HG02870 (cell line): ENCODE measurements around the gene GCNT2.
"Not testable (repeated sequence)": the region's sequence is repeated elsewhere in the genome, so short reads cannot be mapped to it uniquely, and the experiment has no call there.

Experiments used
- ATAC-seq: cut with Tn5 transposase; IDR thresholded peaks from one replicate; pipeline ENCODE4 v1.9.1; 2021; ENCODE audit warnings: mild to moderate bottlenecking, moderate library complexity; ENCODE audit not compliant: unreplicated experiment

GCNT2 gene

DNA sequence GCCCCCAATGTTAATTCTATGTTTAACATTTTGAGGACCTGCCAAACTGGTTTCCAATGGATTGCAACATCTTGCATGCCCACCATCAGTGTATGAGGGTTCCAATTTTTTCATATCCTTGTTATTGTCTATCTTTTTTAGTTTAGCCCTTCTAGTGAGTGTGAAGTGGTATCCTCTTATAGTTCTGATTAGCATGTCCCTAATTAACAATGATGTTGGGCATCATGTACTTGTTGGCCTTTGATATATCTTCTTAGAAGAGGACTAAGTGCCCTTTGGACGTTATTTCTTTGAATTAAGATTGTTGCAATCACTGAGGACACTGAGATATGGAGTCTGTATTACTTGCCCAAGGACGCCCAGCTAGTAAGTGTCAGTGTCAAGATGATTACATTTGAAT lies 22.3 kb downstream of the GCNT2 start:
- ATAC-seq: no peak

DNA sequence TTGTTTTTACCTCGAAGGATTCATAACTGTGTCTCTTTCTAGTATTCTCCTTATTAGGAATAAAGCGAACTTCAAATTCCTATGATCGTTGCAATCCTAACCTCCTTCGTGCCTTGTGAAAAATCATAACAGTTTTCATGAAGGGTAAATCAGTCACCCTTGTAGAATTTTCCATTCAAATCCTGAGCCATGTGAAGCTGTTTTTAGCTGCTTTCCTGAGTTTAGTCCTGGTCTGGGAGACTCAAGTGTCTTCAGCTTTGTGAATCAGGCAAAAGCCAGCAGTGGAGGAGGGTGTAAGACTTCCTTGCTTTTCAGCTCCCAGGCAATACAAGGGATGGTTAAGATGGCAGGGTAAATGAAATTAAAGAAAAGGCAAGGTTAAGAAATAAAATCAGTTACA lies 24.3 kb downstream of the GCNT2 start:
- ATAC-seq: no peak

- no peak for ATAC-seq
Observed at GRCh38 chr6:10547809-10548208, 26.7 kb downstream of the GCNT2 start.

DNA sequence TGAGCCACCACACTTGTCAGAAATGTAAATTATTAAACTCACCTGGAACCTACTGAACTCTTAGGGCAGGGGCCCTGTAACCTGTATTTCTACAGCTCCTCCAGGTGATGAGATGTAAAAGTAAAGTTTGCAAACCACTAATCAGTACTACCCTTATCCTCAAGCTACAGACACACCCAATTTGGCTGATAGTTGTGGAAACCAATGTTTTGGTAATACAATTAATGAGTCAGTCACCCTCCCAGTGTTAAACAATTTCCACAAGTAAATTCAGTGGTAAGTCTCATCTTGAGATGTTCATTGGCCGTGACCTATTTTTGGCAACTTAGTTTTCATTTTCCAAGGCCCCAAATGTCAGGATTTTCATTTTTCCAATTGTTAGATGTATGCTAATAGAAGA lies 29.6 kb downstream of the GCNT2 start:
- ATAC-seq: no peak

DNA sequence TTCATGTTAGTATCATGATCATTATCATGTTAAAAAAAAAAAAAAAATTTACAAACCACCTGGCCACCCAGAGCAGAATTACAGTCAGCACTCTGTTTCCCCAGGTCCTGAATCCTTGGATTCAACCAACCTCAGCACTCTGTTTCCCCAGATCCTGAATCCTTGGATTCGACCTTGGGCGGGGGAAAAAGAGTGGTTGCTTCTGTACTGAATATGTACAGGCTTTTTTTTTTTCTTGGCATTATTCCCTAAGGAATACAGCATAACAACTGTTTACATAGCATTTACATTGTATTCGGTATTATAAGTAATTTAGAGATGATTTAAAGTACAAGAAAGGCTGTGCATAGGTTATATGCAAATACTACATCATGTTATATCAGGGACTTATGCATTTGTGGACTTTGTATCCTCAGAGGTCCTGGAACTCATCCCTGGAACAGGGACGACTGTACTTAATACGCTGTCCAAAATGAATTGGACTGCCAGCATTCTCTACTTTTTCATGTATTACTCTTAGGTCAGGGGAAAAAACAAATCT lies 31.2 kb downstream of the GCNT2 start:
- ATAC-seq: no peak

DNA sequence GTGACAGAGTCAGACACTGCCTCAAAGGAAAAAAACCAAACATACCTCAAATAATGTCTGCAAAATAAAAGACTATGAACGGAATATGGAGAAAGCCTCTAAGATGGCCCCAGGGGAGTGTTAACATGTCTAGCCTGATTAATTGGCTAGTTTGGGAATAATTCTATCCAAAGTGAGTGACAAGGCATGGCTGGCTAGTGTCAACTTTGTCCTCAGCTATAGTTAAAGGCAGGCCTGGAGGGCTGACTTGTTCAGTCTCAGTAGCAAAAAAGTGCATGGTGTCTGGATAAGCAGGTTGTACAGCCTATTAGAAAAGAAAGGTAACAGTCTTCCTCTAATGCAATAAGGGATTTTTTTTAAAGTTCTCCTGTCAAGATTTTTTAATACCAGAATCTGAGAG lies 32.7 kb downstream of the GCNT2 start:
- ATAC-seq: no peak

DNA sequence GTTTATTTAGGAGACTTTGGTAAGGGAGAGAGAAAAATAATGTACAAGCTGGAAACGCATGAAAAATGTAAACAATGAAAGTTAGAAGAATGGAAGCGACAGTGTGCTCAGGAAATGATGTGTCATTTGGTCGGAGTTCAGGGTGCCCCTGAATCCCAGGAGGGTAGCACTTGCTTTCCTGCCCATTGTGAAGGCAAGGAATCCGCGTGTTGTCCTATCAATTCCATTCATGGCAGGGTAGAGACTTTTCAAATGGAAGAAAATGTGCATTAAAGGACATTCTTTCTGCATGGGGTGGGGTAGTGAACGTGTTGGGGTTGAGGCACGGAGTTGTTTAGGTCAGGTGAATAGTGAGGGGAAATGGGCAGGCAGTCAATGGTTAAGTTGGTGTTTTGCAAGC lies 33.7 kb downstream of the GCNT2 start:
- no peak for ATAC-seq

- ATAC-seq: no peak
Observed at GRCh38 chr6:10555625-10556309, 34.6 kb downstream of the GCNT2 start.

DNA sequence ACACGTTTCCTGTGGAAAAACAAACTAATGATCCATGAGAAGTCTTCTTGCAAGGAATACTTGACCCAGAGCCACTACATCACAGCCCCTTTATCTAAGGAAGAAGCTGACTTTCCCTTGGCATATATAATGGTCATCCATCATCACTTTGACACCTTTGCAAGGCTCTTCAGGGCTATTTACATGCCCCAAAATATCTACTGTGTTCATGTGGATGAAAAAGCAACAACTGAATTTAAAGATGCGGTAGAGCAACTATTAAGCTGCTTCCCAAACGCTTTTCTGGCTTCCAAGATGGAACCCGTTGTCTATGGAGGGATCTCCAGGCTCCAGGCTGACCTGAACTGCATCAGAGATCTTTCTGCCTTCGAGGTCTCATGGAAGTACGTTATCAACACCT lies 35.4 kb downstream of the GCNT2 start:
- no peak for ATAC-seq

GRCh38 chr6:10556992-10557391 lies 35.8 kb downstream of the GCNT2 start:
- no peak for ATAC-seq

GRCh38 chr6:10557913-10558312 lies 36.8 kb downstream of the GCNT2 start:
- ATAC-seq: no peak

GRCh38 chr6:10558565-10558964 lies 37.4 kb downstream of the GCNT2 start:
- no peak for ATAC-seq

GRCh38 chr6:10559522-10560152 lies 38.5 kb downstream of the GCNT2 start:
- no peak for ATAC-seq

GRCh38 chr6:10561611-10562199 lies 40.6 kb downstream of the GCNT2 start:
- no peak for ATAC-seq

DNA sequence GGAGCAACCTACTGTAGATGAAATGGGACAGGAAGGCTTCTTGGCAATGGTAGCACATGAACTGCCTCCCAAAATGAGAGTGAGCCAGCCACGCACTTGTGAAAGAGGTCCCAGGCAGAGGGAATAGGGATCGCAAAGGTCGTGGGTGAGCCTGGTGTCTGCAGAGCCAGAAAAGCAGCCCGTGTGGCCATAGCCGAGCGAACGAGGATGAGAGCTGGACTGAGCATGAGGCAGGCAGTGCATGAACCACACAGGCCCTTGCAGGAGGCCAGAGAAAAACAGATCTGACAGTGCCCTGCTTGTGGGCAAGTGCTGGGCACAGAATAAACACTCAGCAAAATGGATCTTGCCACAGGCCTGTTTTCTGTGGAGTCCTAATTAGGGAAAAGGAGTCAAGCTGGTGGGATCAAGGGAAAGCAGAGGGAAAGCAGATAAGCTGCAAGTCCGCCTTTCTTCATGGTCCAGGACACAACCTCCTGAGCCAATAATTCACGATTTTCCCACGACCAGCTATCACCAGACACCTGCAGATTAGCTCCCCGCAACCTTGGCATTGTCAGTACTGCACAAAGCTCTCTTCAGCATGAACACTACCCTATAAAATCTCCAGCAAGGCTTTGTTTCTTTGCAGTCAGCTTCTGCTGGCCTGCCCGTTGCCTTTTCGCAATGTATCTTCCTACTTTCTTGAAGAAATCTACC lies 44.0 kb downstream of the GCNT2 start:
- no peak for ATAC-seq

- ATAC-seq: no peak
Observed at GRCh38 chr6:10565913-10566312, 44.8 kb downstream of the GCNT2 start.

DNA sequence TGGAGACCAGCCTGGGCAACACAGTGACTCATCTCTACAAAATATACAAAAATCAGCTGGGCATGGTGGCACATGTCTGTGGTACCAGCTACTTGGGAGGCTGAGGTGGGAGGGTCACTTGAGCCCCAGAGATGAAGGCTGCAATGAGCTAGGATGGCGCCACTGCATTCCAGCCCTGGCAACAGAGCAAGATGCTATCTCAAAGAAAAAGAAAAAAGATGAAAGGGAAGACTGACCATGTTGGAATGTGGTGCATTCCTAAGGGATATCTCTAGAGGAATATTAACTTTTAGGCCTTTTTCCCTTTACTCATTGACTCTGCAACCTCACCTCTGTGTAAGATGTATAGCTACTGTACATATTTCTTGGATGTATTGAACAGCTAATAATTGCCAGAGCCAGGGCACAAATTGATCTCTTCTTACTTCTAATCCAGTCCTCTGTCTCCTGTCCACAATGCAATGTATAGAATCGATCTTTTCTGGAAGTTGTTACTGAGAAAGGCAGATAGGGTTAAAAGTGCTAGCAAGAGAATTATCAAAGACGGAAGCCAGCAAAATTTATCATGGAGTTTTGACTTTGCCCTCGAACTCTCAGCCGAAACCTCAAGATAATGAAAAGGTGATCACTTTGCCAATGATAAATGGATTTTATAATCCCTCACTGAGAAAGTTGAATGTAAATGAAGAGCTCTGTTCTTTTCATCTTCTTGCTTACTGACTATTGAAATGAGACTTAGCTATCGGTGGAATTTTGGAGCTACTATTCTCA lies 46.3 kb downstream of the GCNT2 start:
- no peak for ATAC-seq

- no peak for ATAC-seq
Observed at GRCh38 chr6:10569392-10570127, 48.4 kb downstream of the GCNT2 start.

DNA sequence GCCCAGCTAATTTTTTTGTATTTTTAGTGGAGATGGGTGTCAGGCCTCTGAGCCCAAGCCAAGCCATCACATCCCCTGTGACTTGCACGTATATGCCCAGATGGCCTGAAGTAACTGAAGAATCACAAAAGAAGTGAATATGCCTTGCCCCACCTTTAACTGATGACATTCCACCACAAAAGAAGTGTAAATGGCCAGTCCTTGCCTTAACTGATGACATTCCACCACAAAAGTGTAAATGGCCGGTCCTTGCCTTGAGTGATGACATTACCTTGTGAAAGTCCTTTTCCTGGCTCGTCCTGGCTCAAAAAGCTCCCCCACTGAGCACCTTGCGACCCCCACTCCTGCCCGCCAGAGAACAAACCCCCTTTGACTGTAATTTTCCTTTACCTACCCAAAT lies 54.4 kb downstream of the GCNT2 start:
- not testable (repeated sequence) for ATAC-seq

DNA sequence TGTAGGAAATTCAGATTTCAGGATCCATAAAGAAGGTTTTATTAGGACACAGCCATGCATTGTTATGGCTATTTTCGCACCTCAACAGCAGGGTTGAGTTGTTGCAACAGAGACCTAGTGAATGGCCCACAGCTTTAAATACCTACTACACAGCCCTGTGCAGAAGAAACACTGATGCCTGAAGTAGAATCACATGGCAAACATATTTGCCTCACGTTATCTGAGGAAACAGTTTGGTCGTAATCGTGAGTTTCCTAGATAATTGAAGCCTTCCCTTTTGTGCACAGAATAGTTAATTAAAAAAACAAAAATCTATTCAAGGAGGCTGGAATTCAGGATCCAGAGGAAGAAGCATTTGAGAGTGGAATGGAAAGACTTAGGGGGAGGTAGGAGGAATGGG lies 55.1 kb downstream of the GCNT2 start:
- ATAC-seq: no peak
